ENCODE results near the gene ZFYVE26.
"Not testable (repeated sequence)": the region's sequence is repeated elsewhere in the genome, so short reads cannot be mapped to it uniquely, and the experiment has no call there.

Gene ZFYVE26

DNA sequence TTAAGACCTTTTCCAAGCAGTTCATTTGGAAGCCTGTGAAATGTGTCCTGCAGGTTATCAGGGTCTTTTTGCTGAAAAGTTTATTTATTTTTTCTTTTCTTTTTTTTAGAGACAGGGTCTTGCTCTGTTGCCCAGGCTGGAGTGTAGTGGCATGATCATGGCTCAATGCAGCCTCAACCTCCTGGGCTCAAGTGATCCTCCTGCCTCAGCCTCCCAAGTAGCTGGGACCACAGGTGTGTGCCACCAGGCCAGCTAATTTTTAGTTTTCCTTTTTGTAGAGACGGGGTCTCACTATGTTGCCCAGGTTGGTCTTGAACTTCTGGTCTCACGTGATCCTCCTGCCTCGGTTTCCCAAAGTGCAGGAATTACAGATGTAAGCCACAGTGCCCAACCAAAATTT is 97.0 kb downstream of the ZFYVE26 start:
- H3K27ac ChIP-seq; DNase-seq (ENCODE audit: low read depth, low spot score): not testable (repeated sequence)

DNA sequence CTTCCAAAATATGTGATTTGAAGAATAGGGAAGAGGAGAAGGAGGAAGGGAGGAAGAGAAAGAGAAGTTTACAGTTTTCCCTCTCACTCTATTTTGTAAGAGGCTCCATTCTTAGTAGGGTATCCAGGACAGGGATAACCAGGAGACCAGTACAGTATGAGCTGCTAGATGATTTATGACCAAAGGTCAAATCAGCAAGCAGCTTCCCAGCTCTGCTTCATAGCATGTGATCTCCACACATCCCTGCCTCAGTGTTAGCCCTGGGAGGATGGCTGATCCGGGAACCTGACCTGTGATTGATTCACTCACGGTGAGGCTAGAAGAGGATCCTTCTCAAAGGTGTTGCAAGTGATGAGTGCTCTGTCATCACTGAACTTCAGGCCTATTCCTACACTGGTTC is 98.1 kb downstream of the ZFYVE26 start:
- no peak overlapping the region for H3K27ac ChIP-seq
- no peak for DNase-seq (ENCODE audit: low read depth, low spot score)

DNA sequence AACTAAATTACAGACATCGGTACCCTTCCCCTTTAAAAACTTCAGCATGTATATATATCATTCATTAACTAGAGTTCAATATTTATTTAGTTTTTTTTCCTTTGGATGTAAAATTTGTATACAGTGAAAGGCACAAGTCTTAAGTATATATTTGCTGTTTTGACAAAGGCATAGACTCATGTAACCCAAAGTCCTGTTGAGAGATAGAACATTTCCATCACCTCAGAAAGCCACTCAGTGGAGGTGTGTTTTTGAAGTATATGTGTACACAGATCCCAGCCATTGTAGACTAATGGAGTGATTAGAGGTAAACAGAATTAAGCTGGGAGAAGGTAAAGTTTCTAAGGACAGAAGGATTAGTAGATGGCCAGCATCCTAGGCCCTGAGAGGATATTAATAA is 99.3 kb downstream of the ZFYVE26 start:
- H3K27ac ChIP-seq, result no peak overlapping the region
- DNase-seq (ENCODE audit: low read depth, low spot score), result no peak

DNA sequence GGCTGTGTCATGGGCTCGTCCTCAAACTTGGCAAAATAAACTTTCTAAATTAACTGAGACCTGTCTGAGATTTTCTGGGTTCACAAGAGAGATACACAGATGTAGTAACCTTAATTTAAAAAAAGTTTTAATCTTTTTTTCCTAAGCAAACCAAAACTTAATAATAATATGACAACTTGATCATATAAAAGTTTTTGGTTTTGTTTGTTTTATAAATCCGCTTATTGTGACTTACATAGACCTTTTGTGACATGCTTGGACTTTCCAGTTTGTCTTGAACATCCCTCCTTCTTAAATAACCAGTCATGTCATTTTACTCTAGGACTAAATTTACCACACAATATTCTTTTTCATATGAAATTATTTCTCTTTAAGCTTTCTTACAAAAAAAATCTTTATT is 106.2 kb downstream of the ZFYVE26 start:
- no peak overlapping the region for H3K27ac ChIP-seq
- DNase-seq (ENCODE audit: low read depth, low spot score), result no peak

DNA sequence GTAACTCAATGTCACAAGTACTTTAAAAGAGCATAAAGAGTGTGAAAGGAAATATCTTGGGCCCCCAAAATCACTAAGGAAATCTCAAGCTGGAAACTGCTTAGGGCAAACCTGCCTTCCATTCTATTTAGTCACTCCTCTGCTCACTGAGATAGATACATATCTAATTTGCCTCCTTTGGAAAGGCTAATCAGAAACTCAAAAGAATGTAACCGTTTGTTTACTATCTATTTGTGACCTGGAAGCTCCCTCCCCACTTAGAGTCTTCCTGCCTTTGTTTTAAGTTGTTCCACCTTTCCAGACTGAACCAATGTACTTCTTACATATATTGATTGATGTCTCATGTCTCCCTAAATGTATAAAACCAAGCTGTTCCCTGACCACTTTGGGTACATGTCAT is 106.6 kb downstream of the ZFYVE26 start:
- H3K27ac ChIP-seq, result not testable (repeated sequence)

DNA sequence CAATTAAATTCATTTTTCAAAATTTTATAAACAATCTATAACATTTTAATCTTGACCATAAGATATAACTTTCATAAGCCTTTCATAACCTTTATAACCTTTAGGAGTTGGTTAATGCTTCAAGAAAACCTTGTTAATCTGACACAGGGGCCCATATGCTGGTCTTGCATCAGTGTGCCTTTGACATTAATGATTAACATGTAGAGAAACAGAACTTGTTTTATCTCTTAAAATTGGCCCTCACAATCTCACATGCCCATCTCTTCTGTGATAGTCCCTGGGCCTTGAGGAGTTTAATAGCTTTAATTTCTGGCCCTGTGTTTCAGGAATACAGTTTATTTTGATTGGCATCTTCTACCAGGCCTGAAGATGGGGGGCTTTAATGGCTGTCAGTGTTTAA is 107.0 kb downstream of the ZFYVE26 start:
- not testable (repeated sequence) for H3K27ac ChIP-seq; DNase-seq (ENCODE audit: low read depth, low spot score)

More for the DNA sequence above, 106.6 kb downstream of the ZFYVE26 start:
- DNase-seq (ENCODE audit: low read depth, low spot score), result not testable (repeated sequence)

DNA sequence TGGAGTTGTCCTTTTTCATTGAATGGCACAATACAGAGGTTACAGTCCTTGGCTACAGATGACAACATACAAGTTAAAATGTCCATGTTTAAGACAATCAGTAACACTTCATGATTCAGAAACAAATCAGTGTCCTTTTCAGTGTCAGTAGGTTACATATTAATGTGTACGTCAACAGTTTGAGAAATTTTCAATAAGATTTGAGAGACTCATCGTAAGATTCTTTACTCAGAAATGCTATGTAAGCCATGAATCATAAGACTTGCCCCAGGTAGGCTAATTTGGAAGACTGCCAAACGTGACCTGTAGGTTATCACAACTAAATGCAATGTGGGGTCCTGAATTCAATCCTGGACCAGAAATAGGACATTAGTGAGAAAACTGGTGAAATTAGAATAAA is 111.2 kb downstream of the ZFYVE26 start:
- no peak for DNase-seq (ENCODE audit: low read depth, low spot score)
- H3K27ac ChIP-seq, result peak overlapping the region; percentile 41

DNA sequence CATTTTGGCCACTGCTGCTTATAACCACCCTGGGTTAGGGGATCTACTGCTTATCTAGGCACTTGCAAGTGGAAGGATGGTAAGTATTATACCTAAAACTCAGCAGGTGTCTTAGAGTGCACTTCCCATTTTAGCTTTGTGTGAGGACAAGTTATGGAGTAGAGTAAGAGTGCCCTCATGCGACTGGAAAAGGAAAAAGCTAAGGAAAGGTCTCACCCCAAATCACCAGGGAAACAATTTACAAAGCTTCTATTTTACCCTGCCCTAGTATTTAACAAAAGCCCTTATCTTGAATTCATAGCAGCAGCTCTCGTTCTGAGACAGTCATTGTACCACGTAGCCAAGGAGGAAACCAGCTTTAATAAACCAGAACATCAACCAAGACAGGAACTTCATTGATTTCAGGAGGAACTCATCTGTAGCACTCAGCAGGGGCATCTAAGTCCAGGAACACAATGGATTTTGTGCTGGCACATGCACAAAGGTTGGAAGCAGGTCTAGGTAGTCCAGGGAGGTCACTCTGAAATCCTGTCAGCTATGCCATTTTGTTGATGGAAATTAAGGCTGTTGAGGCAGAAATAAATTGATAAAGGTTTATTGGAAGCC is 111.8 kb downstream of the ZFYVE26 start:
- DNase-seq (ENCODE audit: low read depth, low spot score), result no peak
- H3K27ac ChIP-seq, result peak overlapping the region; percentile 41

DNA sequence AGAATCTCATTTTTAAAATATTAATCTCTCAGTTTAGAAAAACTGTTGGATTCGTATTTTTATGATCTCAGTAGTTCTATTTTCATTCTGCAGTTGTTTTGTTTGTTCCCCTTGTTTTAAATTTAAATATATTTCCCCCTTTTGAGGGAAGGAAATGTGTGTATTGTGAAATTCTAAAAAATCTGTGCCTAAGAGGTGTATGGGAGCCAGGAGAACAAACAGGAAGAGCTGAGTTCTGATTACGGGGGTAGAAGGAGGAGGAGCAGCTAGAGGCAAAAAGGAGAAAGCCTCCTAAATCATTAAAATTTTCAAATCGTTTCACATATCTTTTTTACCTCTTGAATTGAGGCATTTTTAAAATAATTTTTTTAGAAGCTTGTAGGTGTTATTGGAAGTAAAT is 112.4 kb downstream of the ZFYVE26 start:
- DNase-seq (ENCODE audit: low read depth, low spot score), result no peak
- H3K27ac ChIP-seq, result no peak overlapping the region

DNA sequence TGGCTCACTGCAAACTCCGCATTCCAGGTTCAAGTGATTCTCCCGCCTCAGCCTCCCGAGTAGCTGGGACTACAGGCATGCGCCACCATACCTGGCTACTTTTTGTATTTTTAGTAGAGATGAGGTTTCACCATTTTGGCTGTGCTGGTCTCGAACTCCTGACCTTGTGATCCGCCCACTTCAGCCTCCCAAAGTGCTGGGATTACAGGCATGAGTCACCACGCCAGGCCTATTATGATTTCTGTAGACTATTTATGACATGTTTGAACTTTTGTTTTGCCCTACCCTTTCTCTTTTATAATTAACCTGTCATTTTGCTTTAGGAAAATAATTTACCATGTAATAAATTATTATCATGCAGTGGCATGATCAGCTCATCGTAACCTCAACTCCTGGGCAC is 114.9 kb downstream of the ZFYVE26 start, which contains the start of gene RDH12:
RDH12 (plus strand) TSS at position 395 of the 400 bp plus-strand sequence. CDS start 20,757 bp downstream, outside the sequence.
- not testable (repeated sequence) for H3K27ac ChIP-seq; DNase-seq (ENCODE audit: low read depth, low spot score)

DNA sequence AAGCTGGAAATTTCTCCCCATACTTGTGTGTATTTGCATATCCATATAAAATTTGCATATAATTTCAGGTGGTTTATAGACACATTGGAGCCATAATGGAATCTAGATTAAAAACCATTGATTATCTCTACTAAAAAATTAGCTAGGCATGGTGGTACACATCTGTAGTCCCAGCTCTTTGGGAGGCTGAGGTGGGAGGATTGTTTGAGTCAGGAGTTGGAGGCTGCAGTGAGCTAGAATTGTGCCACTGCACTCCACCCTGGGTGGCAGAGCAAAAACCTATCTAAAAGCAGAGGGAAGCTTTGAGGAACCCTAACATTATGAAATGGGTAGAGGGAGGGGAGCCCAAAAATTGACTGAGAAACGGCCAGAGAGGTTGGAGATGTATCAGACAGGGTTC is 118.2 kb downstream of the ZFYVE26 start:
- no peak for DNase-seq (ENCODE audit: low read depth, low spot score)
- H3K27ac ChIP-seq, result no peak overlapping the region

DNA sequence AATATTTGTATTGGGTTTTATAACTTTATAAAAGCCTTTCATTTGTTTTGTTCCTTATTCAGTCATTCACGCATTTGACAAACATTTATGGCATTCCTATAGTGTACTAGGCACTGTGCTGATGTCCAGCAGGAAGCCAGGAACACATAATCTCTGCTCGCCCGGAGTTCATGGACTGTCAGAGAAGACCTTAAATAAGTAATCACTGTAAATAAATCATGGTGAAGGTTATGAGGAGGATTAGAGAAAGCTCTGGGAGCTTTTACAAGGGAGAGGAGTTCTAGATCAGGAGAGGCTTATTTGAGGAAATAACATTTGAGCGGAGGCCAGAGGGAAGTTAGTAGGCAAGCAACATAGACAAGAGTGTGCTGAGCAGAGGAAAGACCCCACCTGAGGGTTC is 119.4 kb downstream of the ZFYVE26 start:
- DNase-seq (ENCODE audit: low read depth, low spot score), result no peak
- H3K27ac ChIP-seq, result no peak overlapping the region

All from epithelial cell of prostate (primary cell).